HuH-7.5 (cell line): Measurements from ENCODE around the gene ECE1.

Experiments
- DNase-seq: peaks from one replicate; pipeline ENCODE4 v3.0.0; 2011; ENCODE audit warnings: low spot score

The ECE1 gene

DNA sequence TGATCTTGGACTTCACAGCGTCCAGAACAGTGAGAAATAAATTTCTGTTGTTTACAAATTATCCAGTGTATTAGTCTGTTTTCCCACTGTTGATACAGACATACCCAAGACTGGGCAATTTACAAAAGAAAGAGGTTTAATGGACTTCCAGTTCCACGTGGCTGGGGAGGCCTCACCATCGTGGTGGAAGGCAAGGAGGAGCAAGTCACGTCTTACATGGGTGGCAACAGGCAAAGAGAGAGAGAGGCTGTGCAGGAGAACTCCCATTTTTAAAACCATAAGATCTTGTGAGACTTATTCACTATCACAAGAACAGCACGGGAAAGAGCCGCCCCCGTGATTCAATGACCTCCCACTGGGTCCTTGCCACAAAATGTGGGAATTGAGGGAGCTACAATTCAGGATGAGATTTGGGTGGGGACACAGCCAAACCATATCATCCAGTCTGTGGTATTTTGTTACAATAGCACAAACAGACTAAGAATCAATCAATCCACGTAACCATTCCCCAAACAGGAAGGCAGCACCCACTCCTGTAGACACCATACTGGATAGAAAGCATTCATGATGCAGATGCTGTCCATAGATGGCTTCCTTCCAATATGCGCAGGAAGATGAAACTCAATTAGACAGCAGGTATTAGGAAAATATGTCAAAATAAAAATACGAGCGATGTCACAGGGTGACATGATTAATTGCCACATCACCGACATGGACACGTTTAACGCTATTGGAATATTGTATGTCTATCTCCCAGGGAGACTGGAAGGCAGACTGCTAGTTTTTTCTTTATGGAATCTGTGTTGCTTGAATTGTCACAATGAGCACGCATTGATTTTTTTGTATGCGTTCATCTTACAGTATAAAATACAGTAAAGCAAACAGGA, 22.8 kb downstream of the ECE1 start:
- DNase-seq: no peak

DNA sequence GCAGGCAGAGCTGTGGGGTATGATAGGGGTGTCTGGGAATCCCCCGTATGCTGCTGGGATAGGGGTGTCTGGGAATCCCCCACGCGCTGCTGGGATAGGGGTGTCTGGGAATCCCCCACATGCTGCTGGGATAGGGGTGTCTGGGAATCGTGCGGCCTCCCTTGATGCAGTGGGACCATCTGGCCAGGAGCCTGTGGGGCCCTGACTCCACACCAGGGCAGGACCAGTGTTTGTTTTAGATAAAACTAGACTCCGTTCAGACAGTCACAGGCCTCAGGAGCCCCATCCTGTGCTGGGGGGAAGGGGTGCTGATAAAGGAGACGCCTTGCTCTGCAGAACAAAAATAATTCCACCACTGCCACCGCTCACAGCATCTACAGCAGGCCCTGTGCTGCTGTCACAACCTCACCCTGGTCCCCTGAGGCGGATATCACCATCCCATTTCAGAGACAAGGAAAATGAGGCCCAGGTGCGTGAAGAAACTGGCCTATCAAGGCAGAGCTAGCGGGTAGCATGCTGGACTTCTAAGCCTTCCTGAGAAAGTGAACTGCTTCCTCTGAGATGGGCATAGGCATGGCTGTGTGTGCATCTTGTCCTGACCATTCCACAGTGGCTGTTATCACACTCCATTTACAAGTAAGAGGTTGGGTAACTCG, 24.0 kb downstream of the ECE1 start:
- peak; percentile 76 for DNase-seq

GRCh38 chr1:21265644-21266043, 24.6 kb downstream of the ECE1 start:
- no peak for DNase-seq

DNA sequence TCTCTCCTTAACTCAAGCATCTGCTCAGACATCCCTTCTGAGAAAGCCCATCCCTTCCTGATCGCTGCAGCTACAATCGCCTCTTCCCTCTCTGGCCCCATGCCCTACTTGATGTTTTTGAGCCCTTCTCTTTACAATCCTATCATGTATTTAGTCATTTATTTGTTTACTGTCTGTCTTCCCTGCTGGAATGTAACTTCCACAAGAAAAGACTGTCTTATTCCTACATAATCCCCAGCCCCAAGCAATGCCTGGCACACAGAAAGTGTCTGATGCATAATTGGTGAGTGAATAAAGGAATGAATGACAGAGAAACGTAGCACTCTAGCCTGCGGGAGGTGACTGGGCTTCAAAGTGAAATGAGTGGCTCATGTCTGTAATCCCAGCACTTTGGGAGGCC, 25.4 kb downstream of the ECE1 start:
- DNase-seq: no peak

GRCh38 chr1:21263653-21264225, 26.5 kb downstream of the ECE1 start:
- DNase-seq: no peak

DNA sequence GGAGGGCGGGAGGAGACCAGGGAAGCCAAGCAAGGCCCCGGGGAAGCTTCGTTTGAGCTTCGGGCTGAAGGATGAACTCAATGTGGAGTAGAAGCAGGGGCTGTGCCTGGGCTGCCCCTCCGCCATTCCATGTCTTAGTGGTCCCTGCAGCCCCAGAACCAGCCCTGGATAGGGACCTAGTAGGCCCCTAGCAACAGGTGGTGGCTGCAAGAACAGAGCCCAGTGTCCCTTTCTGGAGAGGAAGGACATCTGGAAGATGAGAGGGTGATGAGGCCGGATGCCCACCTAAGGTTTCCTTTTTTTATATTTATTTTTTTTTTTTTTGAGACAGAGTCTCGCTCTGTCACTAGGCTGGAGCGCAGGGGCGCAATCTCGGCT, 27.2 kb downstream of the ECE1 start:
- no peak for DNase-seq

GRCh38 chr1:21262293-21263051, 27.8 kb downstream of the ECE1 start:
- no peak for DNase-seq

DNA sequence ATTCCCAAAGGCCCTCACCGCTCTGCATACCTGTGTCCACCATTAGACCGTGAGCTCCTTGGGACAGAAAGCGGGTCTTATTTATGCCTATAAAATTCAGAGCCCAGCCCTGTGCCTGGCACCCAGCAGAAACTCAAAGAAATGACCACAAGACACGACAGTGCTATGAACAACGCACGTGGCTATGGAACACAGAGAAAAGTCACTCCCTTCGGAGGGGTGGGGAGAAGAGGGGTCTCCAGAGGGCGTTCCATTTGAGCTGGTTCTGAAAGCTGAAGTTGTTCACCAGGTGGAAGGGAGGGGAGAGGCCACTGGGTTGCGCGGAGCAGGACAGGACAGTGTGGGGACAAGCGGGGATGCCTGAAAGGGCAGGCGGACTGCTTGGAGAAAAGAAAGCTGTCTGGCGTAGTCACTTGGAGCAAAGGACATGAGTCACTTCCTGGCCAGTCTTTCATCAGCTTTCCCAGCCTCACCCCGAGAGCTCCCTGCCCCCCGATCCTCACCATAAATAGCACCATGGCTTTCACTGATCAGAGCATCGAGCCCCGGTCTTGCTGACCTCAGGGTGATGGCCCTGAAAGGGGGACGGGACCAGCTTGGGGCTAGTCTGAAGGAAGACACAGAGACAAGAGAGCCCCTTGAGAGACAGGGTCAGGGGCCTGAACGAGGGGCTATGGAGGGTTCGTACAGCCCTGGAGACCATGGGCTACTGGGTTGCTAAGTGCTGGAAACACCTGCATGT, 28.5 kb downstream of the ECE1 start:
- DNase-seq: no peak

- no peak for DNase-seq
These were observed 29.7 kb downstream of the ECE1 start for GRCh38 chr1:21260405-21261125.

DNA sequence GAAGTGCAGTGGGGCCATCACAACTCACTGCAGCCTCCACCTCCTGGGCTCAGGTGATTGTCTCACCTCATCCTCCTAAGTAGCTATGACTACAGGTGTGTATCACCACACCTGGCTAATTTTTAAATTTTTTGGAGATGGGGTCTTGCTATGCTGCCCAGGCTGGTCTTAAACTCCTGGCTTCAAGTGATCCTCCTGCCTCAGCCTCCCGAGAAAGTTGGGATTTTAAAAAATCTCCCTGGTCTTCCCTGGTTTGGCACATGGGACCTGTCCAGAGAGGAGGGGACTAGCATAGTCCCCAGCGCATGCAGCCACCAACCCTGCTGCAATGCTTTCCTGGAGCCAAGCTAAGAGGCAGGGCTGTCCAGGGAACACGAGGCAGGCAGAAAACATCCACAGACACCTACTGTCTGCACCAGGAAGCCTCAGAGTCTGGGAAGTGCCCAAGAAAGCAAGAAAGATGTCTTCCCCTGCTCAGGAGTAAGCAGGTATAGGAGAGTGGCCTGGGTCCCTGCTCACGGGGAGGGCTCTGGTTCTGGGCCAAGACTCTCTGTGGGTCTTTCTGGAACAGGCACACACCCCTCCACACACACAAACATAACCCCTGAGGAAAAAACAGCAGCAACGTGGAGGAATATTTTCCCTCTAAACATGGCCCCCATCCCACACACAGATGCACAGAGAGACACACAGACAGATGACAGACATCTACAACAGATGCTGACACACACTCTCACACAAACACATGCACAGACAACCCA, 30.8 kb downstream of the ECE1 start:
- no peak for DNase-seq

GRCh38 chr1:21258331-21259134, 31.7 kb downstream of the ECE1 start:
- DNase-seq: no peak

DNA sequence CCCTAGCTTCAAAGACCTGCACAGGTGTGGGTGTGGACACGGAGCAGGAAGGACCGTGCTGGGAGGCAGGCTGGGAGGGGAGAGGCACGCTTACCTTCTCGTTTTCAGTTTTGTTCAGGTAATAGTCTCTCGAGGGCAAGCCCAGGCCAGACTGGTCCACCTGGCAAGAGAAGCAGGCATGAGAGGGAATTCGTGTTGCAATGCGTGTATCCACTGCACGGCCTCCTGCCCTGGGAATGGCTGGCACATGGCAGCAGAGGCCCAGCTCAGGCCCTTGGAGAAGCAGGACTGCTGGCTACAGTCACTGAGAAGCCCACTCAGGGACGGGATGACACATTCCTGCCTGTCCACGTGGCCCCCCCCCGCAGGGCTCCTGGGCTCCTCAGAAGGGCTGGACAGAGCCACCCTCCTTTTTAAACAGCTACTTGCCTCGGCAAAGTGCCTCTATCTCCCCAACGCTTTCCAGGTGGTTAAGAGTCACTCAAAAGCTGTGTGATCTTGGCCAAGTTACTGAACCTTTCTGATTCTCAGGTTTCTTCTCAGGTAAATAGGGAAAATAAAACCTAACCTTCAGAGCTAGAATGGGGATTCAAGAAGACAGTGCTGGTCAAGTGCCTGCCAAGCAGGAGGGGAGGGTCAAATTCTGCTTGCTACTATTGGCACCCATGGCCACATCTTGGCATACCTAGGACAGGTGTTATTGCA, 32.7 kb downstream of the ECE1 start:
- DNase-seq: no peak

- DNase-seq: no peak
These were observed 33.5 kb downstream of the ECE1 start for GRCh38 chr1:21256776-21257175.

DNA sequence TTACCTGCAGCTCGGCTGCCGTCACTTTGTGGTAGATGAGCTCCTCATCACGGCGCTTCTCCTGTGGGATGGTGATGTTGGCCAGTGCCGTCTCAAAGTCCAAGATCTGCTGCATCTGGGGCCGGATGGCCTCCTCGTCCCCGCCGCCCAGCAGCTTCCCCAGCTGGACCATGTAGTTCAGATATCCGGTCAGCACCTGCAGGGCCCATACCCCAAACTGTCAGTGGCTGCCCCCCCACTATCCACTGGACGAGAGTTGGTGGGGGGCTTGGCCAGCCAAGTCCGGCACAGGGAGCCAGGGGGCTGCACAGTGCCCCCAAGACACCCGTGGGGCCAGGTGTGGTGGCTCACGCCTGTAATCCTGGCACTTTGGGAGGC, 34.3 kb downstream of the ECE1 start:
- DNase-seq: no peak

DNA sequence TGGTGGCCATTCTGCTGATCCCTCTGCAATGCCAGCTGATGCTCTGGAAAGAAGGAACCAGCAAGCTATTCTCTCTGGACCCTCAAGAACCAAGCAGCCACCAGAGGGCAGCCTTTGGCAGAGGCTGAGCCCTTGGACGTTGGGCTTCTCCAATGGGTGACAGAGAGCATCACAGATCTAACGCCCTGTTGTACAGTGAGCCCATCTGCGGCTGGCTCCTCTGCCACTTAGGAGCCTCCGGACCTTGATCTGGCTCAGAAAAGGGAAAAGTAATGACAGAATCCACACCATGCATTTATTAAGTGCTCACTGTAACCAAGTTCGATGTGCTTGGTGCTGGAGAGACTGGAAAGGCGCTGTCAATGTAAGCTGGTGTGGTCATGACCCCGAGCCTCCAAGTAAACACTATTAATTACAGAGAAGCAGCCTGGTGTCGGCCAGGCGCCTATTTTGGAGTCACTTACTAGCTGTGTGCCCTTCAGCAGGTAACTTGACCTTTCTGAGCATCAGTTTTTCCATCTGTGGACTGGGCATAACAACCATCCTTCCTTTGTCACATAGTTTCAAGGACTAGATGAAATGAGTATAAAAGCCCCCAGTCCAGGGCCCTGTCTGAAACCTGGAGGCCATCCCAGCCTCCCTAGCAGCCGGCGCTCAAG, 34.9 kb downstream of the ECE1 start:
- DNase-seq: peak; percentile 62

- DNase-seq: no peak
These were observed 35.8 kb downstream of the ECE1 start for GRCh38 chr1:21254335-21254951.

DNA sequence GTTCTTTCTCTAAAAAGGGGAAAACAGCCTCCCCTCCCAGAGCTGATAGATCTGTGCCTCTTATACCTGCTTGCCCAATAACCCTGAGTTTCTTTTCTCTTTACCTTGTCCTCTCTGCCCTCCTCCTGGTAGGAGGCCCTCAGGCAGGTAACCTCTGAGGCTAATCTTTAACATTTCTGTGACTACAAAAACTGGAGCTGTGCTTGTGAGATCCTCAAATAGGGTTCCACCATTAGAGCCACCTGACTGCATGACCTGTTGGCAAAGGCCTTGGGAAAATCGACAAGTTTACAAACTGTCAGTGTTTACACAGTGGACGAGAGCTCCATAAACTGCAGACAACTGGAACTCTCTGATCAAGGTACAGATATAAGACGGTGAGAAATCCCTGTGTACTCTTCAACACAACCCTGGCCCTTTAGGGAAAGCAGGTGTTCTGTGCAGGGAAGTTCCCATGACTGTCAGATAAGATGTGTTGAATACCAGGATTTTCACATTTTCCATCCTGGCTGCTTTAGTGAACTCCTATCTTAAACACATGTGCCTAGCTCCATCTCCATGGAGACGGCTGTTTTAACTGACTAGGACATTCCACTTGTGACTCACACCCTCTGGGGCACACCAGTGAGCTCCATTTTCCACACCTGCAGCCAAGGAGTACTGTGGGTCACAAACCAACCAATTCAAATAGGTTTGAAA, 38.3 kb downstream of the ECE1 start:
- DNase-seq: peak; percentile 77
